COLO829 (cell line): Measurements from ENCODE around the gene PGP.

Experiments used
- DNase-seq: peaks from one replicate; pipeline ENCODE4 v3.0.0; 2012; ENCODE audit warnings: low spot score

Gene PGP

GRCh38 chr16:2163211-2163881 is 51.3 kb downstream of the PGP start:
- no peak for DNase-seq

- no peak for DNase-seq
Measured at GRCh38 chr16:2162676-2163118, 51.9 kb downstream of the PGP start.

- DNase-seq: no peak
Measured at GRCh38 chr16:2161911-2162310, 52.7 kb downstream of the PGP start.
